Measurements from ENCODE around the gene TMEM106B. TPM values are rescaled to one million over a fixed set of nuclear protein-coding genes. Genes with fewer than 3 reads are reported as not detected.

Gene TMEM106B
- total RNA-seq, 2 donors from 2014 or later = 40.3 to 59.6 TPM

DNA sequence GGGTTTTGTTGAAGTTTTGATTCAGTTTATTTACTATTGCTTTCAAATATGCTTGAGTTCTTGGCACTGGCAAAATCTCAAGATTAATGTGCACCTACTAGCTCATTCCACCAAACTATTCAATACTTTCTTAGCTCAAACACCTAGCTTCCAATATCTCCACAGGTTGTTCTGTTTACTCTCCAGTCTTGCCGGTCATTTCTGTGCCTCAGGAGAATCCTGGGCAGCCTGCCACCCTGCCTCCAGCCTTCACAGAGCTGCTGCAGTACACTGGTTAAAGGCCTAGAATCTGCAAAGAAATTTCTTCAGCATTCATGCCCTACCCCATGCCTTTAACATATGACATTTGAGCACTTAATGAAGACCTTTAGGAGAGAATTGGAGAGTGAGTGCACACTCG is 4.0 kb upstream of the TMEM106B start:
- H3K9ac ChIP-seq (ENCODE audit: extremely low read depth, low read length, poor library complexity, severe bottlenecking) = no peak overlapping the region
- Mint-ChIP-seq H3K9me3 (no peaks in the 10 kb centered on the region), H3K27ac (no peak overlapping the region), H3K27me3 (ENCODE audit: insufficient read depth) (no peaks in the 10 kb centered on the region), H3K4me3 (no peak overlapping the region), H3K4me1 (peaks cover 8% of the 10 kb centered on the region), H3K36me3 (ENCODE audit: low read depth) (no peaks in the 10 kb centered on the region)
- no peaks in the 10 kb centered on the region for H3K27me3 ChIP-seq (ENCODE audit: control insufficient read depth, insufficient read depth, low read length, poor library complexity, severe bottlenecking)
- 80 to 82% methylated on average over 2 of the region's 2 CpGs for WGBS, 2 experiments (ENCODE audit: insufficient coverage in 1 of 2, insufficient read length in 1 of 2)
- H3K36me3 ChIP-seq (ENCODE audit: control insufficient read depth, insufficient read depth, low read length) = no peaks in the 10 kb centered on the region
- TF ChIP-seq, protein P1, sequence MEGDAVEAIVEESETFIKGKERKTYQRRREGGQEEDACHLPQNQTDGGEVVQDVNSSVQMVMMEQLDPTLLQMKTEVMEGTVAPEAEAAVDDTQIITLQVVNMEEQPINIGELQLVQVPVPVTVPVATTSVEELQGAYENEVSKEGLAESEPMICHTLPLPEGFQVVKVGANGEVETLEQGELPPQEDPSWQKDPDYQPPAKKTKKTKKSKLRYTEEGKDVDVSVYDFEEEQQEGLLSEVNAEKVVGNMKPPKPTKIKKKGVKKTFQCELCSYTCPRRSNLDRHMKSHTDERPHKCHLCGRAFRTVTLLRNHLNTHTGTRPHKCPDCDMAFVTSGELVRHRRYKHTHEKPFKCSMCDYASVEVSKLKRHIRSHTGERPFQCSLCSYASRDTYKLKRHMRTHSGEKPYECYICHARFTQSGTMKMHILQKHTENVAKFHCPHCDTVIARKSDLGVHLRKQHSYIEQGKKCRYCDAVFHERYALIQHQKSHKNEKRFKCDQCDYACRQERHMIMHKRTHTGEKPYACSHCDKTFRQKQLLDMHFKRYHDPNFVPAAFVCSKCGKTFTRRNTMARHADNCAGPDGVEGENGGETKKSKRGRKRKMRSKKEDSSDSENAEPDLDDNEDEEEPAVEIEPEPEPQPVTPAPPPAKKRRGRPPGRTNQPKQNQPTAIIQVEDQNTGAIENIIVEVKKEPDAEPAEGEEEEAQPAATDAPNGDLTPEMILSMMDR (conservative IDR thresholded peaks at IDR 0.05) = no peak
- H3K27ac ChIP-seq (ENCODE audit: low read depth, low read length) = no peak overlapping the region
- no peak for DNase-seq
- peaks cover 4% of the 10 kb centered on the region for H3K4me1 ChIP-seq (ENCODE audit: control insufficient read depth, insufficient read depth, low read length)
- no peak overlapping the region for H3K4me3 ChIP-seq (ENCODE audit: low read length)
- H3K9me3 ChIP-seq (ENCODE audit: control insufficient read depth, low read length) = no peaks in the 10 kb centered on the region

DNA sequence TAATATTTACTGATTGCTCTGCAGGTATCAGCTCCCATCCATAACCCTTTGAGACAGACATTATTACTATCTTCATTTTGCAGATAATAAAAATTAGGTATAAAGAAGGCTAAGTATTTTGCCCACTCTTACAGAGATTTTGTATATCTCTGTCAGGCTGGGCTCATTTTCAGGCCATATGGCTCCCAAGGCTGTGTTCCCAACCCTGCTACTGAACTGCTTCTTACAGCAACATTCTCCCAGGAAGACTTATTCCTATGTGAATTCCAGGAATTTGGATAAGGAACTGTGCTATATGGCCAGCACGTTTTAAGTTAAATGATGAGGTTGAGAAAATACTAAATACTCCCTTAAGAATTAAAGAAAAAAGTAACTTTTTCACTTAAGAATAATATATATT is 1.9 kb upstream of the TMEM106B start:
- Mint-ChIP-seq H3K4me3 (no peak overlapping the region), H3K27me3 (ENCODE audit: insufficient read depth) (no peaks in the 10 kb centered on the region), H3K27ac (no peak overlapping the region), H3K4me1 (peaks cover 10% of the 10 kb centered on the region), H3K36me3 (ENCODE audit: low read depth) (no peaks in the 10 kb centered on the region), H3K9me3 (no peaks in the 10 kb centered on the region)
- H3K9ac ChIP-seq (ENCODE audit: extremely low read depth, low read length, poor library complexity, severe bottlenecking) = no peak overlapping the region
- whole genome bisulfite sequencing, 2 experiments (ENCODE audit: insufficient coverage in 1 of 2, insufficient read length in 1 of 2) = no CpG with 5 or more reads among the region's 1 CpG
- H3K36me3 ChIP-seq (ENCODE audit: control insufficient read depth, insufficient read depth, low read length) = no peaks in the 10 kb centered on the region
- no peak overlapping the region for H3K27ac ChIP-seq (ENCODE audit: low read depth, low read length)
- H3K27me3 ChIP-seq (ENCODE audit: control insufficient read depth, insufficient read depth, low read length, poor library complexity, severe bottlenecking) = no peaks in the 10 kb centered on the region
- TF ChIP-seq, protein P1 (conservative IDR thresholded peaks at IDR 0.05) = no peak
- no peak for DNase-seq
- H3K9me3 ChIP-seq (ENCODE audit: control insufficient read depth, low read length) = no peaks in the 10 kb centered on the region
- H3K4me1 ChIP-seq (ENCODE audit: control insufficient read depth, insufficient read depth, low read length) = peaks cover 4% of the 10 kb centered on the region
- no peak overlapping the region for H3K4me3 ChIP-seq (ENCODE audit: low read length)

DNA sequence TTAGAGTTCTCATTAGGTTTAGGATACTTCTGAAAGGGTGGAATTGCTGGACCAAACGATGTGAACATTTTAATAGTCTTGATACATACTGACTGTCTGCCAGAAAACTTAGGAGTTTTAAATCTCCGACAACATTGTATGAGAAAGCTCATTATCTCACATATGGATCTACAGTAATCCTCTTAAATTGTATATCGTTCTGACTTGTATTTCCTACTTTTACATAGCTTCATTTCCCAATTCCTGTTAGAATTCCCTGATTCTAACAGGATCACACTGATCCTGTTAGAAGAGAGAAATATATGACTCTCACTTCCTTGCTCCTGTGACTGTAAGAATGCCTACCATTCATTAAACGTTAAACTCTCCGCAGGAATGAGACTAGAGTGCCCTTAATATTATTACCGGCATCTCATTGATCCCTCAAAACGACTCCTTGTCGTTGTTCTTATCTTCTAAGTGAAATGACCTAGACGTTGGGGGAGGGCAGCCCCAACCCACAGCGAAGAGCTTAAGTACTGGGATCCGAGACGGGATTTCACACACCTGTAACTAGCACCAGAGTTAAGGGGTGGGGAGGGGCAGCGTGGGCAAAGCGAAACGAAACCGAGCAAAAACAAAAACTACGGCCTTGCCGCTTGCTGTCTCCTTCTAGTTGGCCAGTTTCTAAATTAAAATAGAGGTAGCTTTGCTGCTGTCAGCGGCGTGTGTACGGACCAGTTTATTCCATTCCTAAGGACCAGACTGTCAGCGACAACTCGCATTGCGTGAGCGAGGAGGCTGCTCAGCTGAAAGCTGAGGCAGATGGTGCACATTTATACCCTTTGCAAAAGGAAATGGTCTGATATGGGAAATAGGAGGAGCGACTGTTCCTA is 678 bp upstream of the TMEM106B start:
- 9 to 17% methylated on average over 16 to 26 of the region's 26 CpGs for WGBS, 2 experiments (ENCODE audit: insufficient coverage in 1 of 2, insufficient read length in 1 of 2)
- TF ChIP-seq, protein P1 (conservative IDR thresholded peaks at IDR 0.05) = no peak
- no peak for DNase-seq
- H3K4me3 ChIP-seq (ENCODE audit: low read length) = peak overlapping the region; percentile 94
- H3K9ac ChIP-seq (ENCODE audit: extremely low read depth, low read length, poor library complexity, severe bottlenecking) = peak overlapping the region; percentile 91
- H3K27me3 ChIP-seq (ENCODE audit: control insufficient read depth, insufficient read depth, low read length, poor library complexity, severe bottlenecking) = no peaks in the 10 kb centered on the region
- Mint-ChIP-seq H3K4me3 (peak overlapping the region; percentile 72), H3K36me3 (ENCODE audit: low read depth) (peaks cover 4% of the 10 kb centered on the region), H3K4me1 (peaks cover 10% of the 10 kb centered on the region), H3K9me3 (no peaks in the 10 kb centered on the region), H3K27ac (peak overlapping the region; percentile 89), H3K27me3 (ENCODE audit: insufficient read depth) (no peaks in the 10 kb centered on the region)
- no peaks in the 10 kb centered on the region for H3K9me3 ChIP-seq (ENCODE audit: control insufficient read depth, low read length)
- H3K36me3 ChIP-seq (ENCODE audit: control insufficient read depth, insufficient read depth, low read length) = peaks cover 9% of the 10 kb centered on the region
- peaks cover 4% of the 10 kb centered on the region for H3K4me1 ChIP-seq (ENCODE audit: control insufficient read depth, insufficient read depth, low read length)
- no peak overlapping the region for H3K27ac ChIP-seq (ENCODE audit: low read depth, low read length)
